Sigmoid colon (tissue), 4 donors: Measurements from ENCODE around the gene CCKAR.

ENCODE experiments used
- EP300 ChIP-seq, 4 donors: sonication (generic); formaldehyde crosslinking; IDR thresholded peaks; one replicate each; pipeline ENCODE4 v1.6.1; 2017; ENCODE audit warnings: antibody characterized with exemption in 4 of 4
- TF ChIP-seq, protein P1 (sequence below), 4 experiments: fragments of 450-650 bp in 3 of 4; fragments of 200-600 bp in 1 of 4; IDR thresholded peaks; one replicate each; pipeline ENCODE4 v1.5.1; 2016 to 2019; ENCODE audit warnings: antibody characterized with exemption in 4 of 4, mild to moderate bottlenecking in 3 of 4, moderate library complexity in 2 of 4

DNA sequence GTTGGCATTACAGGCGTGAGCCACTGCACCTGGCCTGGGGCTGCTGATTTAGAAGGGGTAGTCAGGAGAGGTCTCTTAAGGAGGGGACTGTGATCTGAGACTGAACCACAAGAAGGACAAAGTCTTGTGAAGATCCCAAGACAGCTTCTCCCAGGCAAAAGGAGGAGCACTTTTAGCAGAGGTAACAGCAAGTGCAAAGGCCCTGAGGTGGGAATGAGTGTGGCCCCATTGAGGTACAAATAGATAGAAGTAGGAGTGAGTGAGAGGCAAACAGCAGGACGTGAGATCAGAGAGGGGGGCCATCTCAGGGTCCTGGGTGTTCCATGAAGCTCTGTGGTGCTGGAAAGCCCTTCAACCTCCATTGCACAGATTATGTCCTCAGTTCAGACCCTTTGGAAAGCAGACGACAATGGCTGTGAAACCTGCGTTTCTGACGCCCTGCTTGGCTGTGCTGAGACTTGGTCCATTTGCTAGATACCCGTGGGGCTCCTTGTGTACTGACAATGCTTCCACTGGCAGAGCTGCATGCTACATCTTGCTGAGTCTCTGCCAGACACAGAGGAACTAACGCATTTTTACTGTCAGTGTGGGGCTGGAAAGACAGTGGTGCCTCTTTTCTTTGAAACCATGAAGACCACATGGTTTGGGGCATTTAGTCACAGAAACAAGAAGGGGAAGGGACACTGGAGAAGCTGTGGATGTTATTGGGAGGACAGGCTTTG, 1.3 kb upstream of the CCKAR start:
- TF ChIP-seq EP300 (IDR thresholded peaks at IDR 0.05): no peak
- TF ChIP-seq, protein P1, sequence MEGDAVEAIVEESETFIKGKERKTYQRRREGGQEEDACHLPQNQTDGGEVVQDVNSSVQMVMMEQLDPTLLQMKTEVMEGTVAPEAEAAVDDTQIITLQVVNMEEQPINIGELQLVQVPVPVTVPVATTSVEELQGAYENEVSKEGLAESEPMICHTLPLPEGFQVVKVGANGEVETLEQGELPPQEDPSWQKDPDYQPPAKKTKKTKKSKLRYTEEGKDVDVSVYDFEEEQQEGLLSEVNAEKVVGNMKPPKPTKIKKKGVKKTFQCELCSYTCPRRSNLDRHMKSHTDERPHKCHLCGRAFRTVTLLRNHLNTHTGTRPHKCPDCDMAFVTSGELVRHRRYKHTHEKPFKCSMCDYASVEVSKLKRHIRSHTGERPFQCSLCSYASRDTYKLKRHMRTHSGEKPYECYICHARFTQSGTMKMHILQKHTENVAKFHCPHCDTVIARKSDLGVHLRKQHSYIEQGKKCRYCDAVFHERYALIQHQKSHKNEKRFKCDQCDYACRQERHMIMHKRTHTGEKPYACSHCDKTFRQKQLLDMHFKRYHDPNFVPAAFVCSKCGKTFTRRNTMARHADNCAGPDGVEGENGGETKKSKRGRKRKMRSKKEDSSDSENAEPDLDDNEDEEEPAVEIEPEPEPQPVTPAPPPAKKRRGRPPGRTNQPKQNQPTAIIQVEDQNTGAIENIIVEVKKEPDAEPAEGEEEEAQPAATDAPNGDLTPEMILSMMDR (IDR thresholded peaks at IDR 0.05): no peak
